ENCODE results near the gene PKP3.

DNA sequence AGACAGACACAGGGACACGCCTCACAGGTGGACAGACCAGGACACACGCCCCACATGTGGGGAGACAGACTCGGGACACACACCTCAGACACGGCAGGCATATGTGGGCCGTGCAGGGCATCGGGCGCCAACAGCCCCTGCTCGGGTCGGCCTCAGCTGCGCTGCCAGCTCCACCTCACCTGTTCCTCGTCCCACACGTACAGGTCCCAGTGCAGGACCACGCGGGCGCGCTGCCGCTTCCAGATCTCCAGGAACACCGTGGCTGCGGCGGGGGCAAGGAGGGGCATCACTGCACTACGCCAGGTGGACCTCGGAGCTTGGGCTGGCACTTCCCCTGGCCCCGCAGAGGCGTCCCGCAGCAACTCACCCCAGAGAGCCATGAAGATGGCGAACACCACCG lies 35.4 kb downstream of the PKP3 start:
- no peak for TF ChIP-seq CTCF (IDR thresholded peaks at IDR 0.05)
- TF ChIP-seq EZH2 (IDR thresholded peaks at IDR 0.05; ENCODE audit: borderline replicate concordance, insufficient read depth, low read depth, low read length, poor library complexity, severe bottlenecking) = no peak
